ENCODE results near the gene RAPGEF4.
"Not testable (repeated sequence)": the region's sequence is repeated elsewhere in the genome, so short reads cannot be mapped to it uniquely, and the experiment has no call there.

RAPGEF4 gene

GRCh38 chr2:173075056-173075780 lies 339.6 kb downstream of the RAPGEF4 start:
- no peak for DNase-seq (ENCODE audit: low spot score)

GRCh38 chr2:173075781-173076580 lies 340.3 kb downstream of the RAPGEF4 start, which contains the start of gene MAP3K20:
Gene MAP3K20 (plus strand): TSS chr2:173075846. CDS start chr2:173091032, 15,186 bp downstream.
- DNase-seq (ENCODE audit: low spot score), result peak; percentile 69

GRCh38 chr2:173076581-173077345 lies 341.1 kb downstream of the RAPGEF4 start:
- DNase-seq (ENCODE audit: low spot score), result no peak

GRCh38 chr2:173077506-173078177 lies 342.0 kb downstream of the RAPGEF4 start:
- no peak for DNase-seq (ENCODE audit: low spot score)

GRCh38 chr2:173079141-173079540 lies 343.5 kb downstream of the RAPGEF4 start:
- no peak for DNase-seq (ENCODE audit: low spot score)

GRCh38 chr2:173079973-173080860 lies 344.6 kb downstream of the RAPGEF4 start:
- peak; percentile 52 for DNase-seq (ENCODE audit: low spot score)

DNA sequence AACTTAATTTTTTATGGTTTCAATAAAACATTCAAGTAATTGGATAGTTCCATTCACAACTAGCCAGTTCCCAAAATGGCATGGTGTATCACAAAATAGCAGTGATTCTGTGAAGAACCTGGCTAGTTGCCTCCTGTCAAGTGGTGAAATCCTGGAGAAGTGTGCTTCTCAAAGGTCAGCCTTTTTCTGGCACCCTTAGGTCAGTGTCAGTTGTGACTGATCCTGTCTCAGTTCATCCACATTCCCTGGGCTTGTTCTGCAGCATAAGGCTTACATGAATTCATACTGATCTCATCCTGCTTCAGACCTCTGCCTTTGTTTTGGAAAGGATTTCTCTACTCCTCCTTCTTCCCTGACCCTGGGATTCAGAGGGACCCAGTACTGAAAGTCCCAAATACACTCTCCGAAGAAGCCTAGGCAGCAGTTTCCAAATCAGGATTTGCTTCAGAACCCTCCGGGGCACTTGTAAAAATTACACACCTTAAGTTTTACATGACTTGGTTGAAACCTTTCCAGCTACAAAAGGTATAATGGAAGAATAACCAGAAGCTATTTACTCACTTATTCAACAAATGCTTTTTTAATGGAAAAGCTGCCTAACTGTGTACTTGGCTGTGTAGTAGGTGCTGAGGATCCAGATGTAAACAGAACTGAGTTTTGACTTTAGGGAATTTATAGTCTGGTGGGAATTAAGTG lies 351.0 kb downstream of the RAPGEF4 start:
- DNase-seq (ENCODE audit: low spot score), result no peak

GRCh38 chr2:173087214-173087581 lies 351.6 kb downstream of the RAPGEF4 start:
- no peak for DNase-seq (ENCODE audit: low spot score)

- DNase-seq (ENCODE audit: low spot score), result no peak
Measured at GRCh38 chr2:173087793-173088496, 352.3 kb downstream of the RAPGEF4 start.

DNA sequence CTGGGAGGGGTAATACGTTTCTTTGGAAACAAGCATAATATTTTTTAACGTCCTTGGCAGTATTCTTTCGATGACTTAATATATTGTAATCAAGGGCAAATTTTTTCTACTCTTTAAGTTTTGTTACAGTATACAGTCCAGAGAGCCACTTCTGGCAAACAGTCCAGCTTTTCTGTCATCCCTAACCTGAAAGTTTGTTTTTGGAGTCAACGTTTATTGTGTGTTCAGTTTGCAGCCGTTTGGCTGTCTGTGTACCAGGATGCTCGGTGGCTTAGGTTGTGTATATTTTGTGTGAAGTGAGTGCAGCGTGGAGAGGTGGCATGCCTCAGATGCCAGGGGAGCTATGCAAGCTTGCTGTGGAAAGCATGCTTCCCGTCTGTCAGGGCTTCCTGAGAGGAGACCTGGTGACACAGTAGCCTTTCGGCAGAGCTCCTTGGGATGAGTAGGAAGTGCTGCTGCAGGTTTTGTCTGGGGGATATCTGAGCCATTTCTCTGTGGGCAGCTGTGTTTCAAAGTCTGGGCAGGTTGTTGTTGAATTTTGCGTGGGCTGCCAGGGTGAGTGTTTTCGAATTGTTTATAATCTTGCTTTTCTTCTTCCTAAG lies 354.7 kb downstream of the RAPGEF4 start:
- peak; percentile 62 for DNase-seq (ENCODE audit: low spot score)

DNA sequence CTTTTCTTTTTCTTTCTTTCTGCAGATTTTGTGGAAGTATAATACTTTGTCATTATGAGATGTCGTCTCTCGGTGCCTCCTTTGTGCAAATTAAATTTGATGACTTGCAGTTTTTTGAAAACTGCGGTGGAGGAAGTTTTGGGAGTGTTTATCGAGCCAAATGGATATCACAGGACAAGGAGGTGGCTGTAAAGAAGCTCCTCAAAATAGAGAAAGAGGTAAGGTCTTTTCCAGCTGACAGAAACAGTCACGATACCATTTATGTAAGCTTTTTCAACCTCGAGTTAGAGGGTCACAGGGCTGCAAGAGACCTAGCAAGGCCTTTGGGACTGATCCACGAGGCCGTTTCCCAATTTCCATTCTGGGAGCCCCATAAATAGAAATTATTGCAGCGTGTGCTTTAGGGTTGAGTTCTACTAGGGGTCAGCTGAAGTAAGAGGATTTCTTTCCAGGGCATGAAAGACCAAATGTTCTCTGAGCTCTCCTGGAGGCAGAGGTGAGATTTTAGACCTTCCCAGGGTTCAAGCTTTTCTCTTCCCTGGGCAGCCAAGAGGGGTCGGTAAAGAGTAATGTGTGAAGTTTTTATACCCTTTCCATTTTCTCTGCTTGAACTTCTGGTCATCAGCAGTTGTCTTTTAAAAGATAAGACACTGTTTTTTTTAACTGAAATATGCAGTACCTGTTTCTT lies 355.5 kb downstream of the RAPGEF4 start:
- no peak for DNase-seq (ENCODE audit: low spot score)

- DNase-seq (ENCODE audit: low spot score), result no peak
Measured at GRCh38 chr2:173091910-173092309, 356.3 kb downstream of the RAPGEF4 start.

- DNase-seq (ENCODE audit: low spot score), result no peak
Measured at GRCh38 chr2:173092844-173093402, 357.3 kb downstream of the RAPGEF4 start.

DNA sequence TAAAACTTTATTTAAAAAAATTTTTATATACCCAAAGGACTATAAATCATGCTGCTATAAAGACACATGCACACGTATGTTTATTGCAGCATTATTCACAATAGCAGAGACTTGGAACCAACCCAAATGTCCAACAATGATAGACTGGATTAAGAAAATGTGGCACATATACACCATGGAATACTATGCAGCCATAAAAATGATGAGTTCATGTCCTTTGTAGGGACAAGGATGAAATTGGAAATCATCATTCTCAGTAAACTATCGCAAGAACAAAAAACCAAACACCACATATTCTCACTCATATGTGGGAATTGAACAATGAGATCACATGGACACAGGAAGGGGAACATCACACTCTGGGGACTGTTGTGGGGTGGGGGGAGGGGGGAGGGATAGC lies 358.0 kb downstream of the RAPGEF4 start:
- not testable (repeated sequence) for DNase-seq (ENCODE audit: low spot score)

GRCh38 chr2:173094731-173095130 lies 359.1 kb downstream of the RAPGEF4 start:
- DNase-seq (ENCODE audit: low spot score), result no peak

GRCh38 chr2:173095356-173095755 lies 359.7 kb downstream of the RAPGEF4 start:
- no peak for DNase-seq (ENCODE audit: low spot score)

- DNase-seq (ENCODE audit: low spot score), result no peak
Measured at GRCh38 chr2:173099271-173099670, 363.6 kb downstream of the RAPGEF4 start.

GRCh38 chr2:173099804-173100203 lies 364.2 kb downstream of the RAPGEF4 start:
- no peak for DNase-seq (ENCODE audit: low spot score)
